ENCODE data around the gene TC2N. TPM values are rescaled to one million over a fixed set of nuclear protein-coding genes. Genes with fewer than 3 reads are reported as not detected.
A peak's percentile ranks its signal among the peaks of the same experiment; 100 is the strongest.

The TC2N gene
- total and polyA plus RNA-seq, 2 donors (not counting 3 experiments of a cell fraction or from before 2014, with no cell fraction given), result 0.40 TPM; not detected in 1

GRCh38 chr14:91911474-91912032 is 44.2 kb upstream of the TC2N start:
- no peaks in the 10 kb centered on the region for H3K4me1 ChIP-seq (ENCODE audit: control insufficient read depth, extremely low read depth, insufficient read depth, low read length)
- no TSS peak for BruUV-seq (replicated peaks)
- peak overlapping the region; percentile 44 for H2AFZ ChIP-seq (ENCODE audit: low read depth, low read length)
- no peaks in the 10 kb centered on the region for H3K27me3 ChIP-seq (ENCODE audit: control insufficient read depth in 2 of 2, insufficient read depth in 2 of 2, low read length in 2 of 2)
- no peaks in the 10 kb centered on the region for H3K79me2 ChIP-seq (ENCODE audit: control insufficient read depth, insufficient read depth, low read length)
- intact Hi-C loops (cut with micrococcal nuclease) (loop anchor here (1.0 kb wide), 1 partner anchor 261 kb away; no protein-coding TSS in a partner anchor), dilution Hi-C loops (cut with MboI; ENCODE audit: extremely low pct_ligation_motif_present, low sequenced_read_pairs) (no loop called here)
- POLR2A ChIA-PET, result no interaction called here
- FAIRE-seq (peak; percentile 74), DNase-seq (ENCODE audit: low read depth, low spot score) (peak; percentile 49)
- no peak overlapping the region for H3K27ac ChIP-seq (ENCODE audit: insufficient read depth, low read depth, low read length)
- H3K36me3 ChIP-seq (ENCODE audit: control insufficient read depth in 2 of 2, extremely low read depth in 1 of 2, insufficient read depth in 2 of 2, low read length in 2 of 2), result no peaks in the 10 kb centered on the region
- H3K9me1 ChIP-seq (replicated peaks; ENCODE audit: control insufficient read depth, extremely low read depth, insufficient read depth, low read length), result no peaks in the 10 kb centered on the region
- CTCF ChIA-PET, result interaction anchor here (0.7 to 4.1 kb wide), 16 partner anchors 9 to 1682 kb away, joined by 3 to 30 read pairs (median 4); no protein-coding TSS in a partner anchor
- no peak overlapping the region for H3K4me3 ChIP-seq (replicated peaks in 1 of 3; ENCODE audit: insufficient read depth in 1 of 3, low read depth in 1 of 3, low read length in 3 of 3)
- no peak overlapping the region for H3K9ac ChIP-seq (replicated peaks; ENCODE audit: extremely low read depth, insufficient read depth, low read length)
- TF ChIP-seq POLR2A (IDR thresholded peaks at IDR 0.05; ENCODE audit: low read depth, low read length) (no peak), MYC (IDR thresholded peaks at IDR 0.05; ENCODE audit: low read depth, low read length) (no peak), CTCF (IDR thresholded peaks at IDR 0.05; ENCODE audit: extremely low read depth in 1 of 2, insufficient read depth in 1 of 2, low read depth in 1 of 2, low read length in 2 of 2) (peak; percentile 25 to 62)
- no peaks in the 10 kb centered on the region for H4K20me1 ChIP-seq (replicated peaks; ENCODE audit: control insufficient read depth, extremely low read depth, insufficient read depth, low read length)
- H3K4me2 ChIP-seq (ENCODE audit: insufficient read depth, low read length), result no peak overlapping the region
- no peaks in the 10 kb centered on the region for H3K9me3 ChIP-seq (replicated peaks; ENCODE audit: control insufficient read depth, insufficient read depth, low read length)

- Histone ChIP-seq H3K4me1 (ENCODE audit: control insufficient read depth, extremely low read depth, insufficient read depth, low read length) (no peaks in the 10 kb centered on the region), H3K9me1 (replicated peaks; ENCODE audit: control insufficient read depth, extremely low read depth, insufficient read depth, low read length) (no peaks in the 10 kb centered on the region), H3K27me3 (ENCODE audit: control insufficient read depth in 2 of 2, insufficient read depth in 2 of 2, low read length in 2 of 2) (no peaks in the 10 kb centered on the region), H3K4me3 (replicated peaks in 1 of 3; ENCODE audit: insufficient read depth in 1 of 3, low read depth in 1 of 3, low read length in 3 of 3) (no peak overlapping the region), H3K79me2 (ENCODE audit: control insufficient read depth, insufficient read depth, low read length) (no peaks in the 10 kb centered on the region), H3K4me2 (ENCODE audit: insufficient read depth, low read length) (no peak overlapping the region), H2AFZ (ENCODE audit: low read depth, low read length) (no peak overlapping the region), H3K9me3 (replicated peaks; ENCODE audit: control insufficient read depth, insufficient read depth, low read length) (no peaks in the 10 kb centered on the region), H3K36me3 (ENCODE audit: control insufficient read depth in 2 of 2, extremely low read depth in 1 of 2, insufficient read depth in 2 of 2, low read length in 2 of 2) (no peaks in the 10 kb centered on the region), H4K20me1 (replicated peaks; ENCODE audit: control insufficient read depth, extremely low read depth, insufficient read depth, low read length) (no peaks in the 10 kb centered on the region), H3K27ac (ENCODE audit: insufficient read depth, low read depth, low read length) (no peak overlapping the region), H3K9ac (replicated peaks; ENCODE audit: extremely low read depth, insufficient read depth, low read length) (no peak overlapping the region)
- FAIRE-seq (no peak), DNase-seq (ENCODE audit: low read depth, low spot score) (no peak)
- POLR2A ChIA-PET, result no interaction called here
- BruUV-seq (replicated peaks), result no TSS peak
- dilution Hi-C loops (cut with MboI; ENCODE audit: extremely low pct_ligation_motif_present, low sequenced_read_pairs), result no loop called here
- CTCF ChIA-PET, result interaction anchor here (4.1 kb wide), 1 partner anchor 260 kb away, joined by 30 read pairs; no protein-coding TSS in a partner anchor
- intact Hi-C loops (cut with micrococcal nuclease), result no loop called here
- TF ChIP-seq EZH2 (IDR thresholded peaks at IDR 0.05; ENCODE audit: borderline replicate concordance, low read depth, low read length, severe bottlenecking), result no peak
- no peak for TF ChIP-seq MAX (IDR thresholded peaks at IDR 0.05; ENCODE audit: insufficient read depth, insufficient read length)
- TF ChIP-seq JUN (IDR thresholded peaks at IDR 0.05; ENCODE audit: borderline replicate concordance, insufficient read depth, insufficient read length, low read depth), result no peak
- TF ChIP-seq POLR2A (IDR thresholded peaks at IDR 0.05; ENCODE audit: low read depth, low read length), result no peak
- TF ChIP-seq CTCF (IDR thresholded peaks at IDR 0.05; ENCODE audit: extremely low read depth in 1 of 2, insufficient read depth in 1 of 2, low read depth in 1 of 2, low read length in 2 of 2), result no peak
- TF ChIP-seq FOS (IDR thresholded peaks at IDR 0.05; ENCODE audit: borderline replicate concordance, insufficient read depth, low read length), result no peak
- TF ChIP-seq GATA2 (IDR thresholded peaks at IDR 0.05; ENCODE audit: insufficient read depth, insufficient read length, low read depth, low read length), result no peak
Observed at GRCh38 chr14:91910196-91910595, 42.9 kb upstream of the TC2N start.

Measured in endothelial cell of umbilical vein (primary cell).